Pancreas (tissue), 10 donors: ENCODE measurements around the gene CHST6. TPM values are rescaled to one million over a fixed set of nuclear protein-coding genes. Genes with fewer than 3 reads are reported as not detected.
"Not testable (repeated sequence)": the region's sequence is repeated elsewhere in the genome, so short reads cannot be mapped to it uniquely, and the experiment has no call there.

ENCODE experiments used
- ATAC-seq, 4 donors: fragments of 200-7000 bp; cut with Tn5 transposase; one replicate each; pipeline versions ENCODE4 v1.8.0 to v1.9.1; 2020; ENCODE audit warnings: mild to moderate bottlenecking in 4 of 4, moderate library complexity in 4 of 4
- DNase-seq, 6 donors: peaks; one replicate each; pipeline ENCODE4 v3.0.0-alpha.2; 2020
- FAIRE-seq: peaks from 2 replicates; lab custom pipeline; 2012; peaks lifted over from hg19 to GRCh38; lab: Jason Lieb, UNC
- H3K27ac ChIP-seq, 4 donors: fragments of 200-600 bp; sonication (generic); 1 replicate in 3 of 4; 2 replicates in 1 of 4; pipeline versions ENCODE4 v1.5.0 to v1.8.0; 2020
- H3K27me3 ChIP-seq, 4 donors: fragments of 200-600 bp; one replicate each; pipeline ENCODE4 v1.8.0; 2021
- H3K36me3 ChIP-seq, 3 donors: fragments of 200-600 bp; sonication (generic) in 1 of 3; one replicate each; pipeline versions ENCODE4 v1.5.0 to v1.8.0; 2020 to 2021
- H3K4me1 ChIP-seq, 3 donors: fragments of 200-600 bp; one replicate each; pipeline ENCODE4 v1.8.0; 2021
- H3K4me3 ChIP-seq, 4 donors: fragments of 200-600 bp; sonication (generic) in 2 of 4; one replicate each; pipeline versions ENCODE4 v1.5.0 to v1.8.0; 2020 to 2021
- H3K9me3 ChIP-seq, 4 donors: fragments of 200-600 bp; one replicate each; pipeline ENCODE4 v1.8.0; 2021
- CTCF ChIP-seq, 4 donors: fragments of 200-600 bp; sonication (generic) in 3 of 4; IDR thresholded peaks; one replicate each; pipeline versions ENCODE4 v1.5.0 to v1.8.0; 2021; ENCODE audit warnings: antibody characterized with exemption in 4 of 4
- WGBS, 2 donors: extraction: QIAGEN DNeasy Blood & Tissue Kit; methylation state at CpG; one replicate each; pipeline ENCODE4 v1.1.7; 2013; 5-methylcytosine and 5-hydroxymethylcytosine counted together
- intact Hi-C, 3 donors: fragments of 100-400 bp; cut with DNase I; formaldehyde crosslinking; loops; one replicate each; pipeline versions ENCODE4 v1.11.1 to v1.14.2; 2022
- polyA plus RNA-seq, 2 donors: library from polyadenylated mRNA; stranded (reverse); fragments of 200-250 nt; gene quantifications; one replicate each; pipeline ENCODE4 v1.2.3, GENCODE V29; 2013
- total RNA-seq, 6 donors: library from RNA; stranded (reverse); fragmentation: NEBNext Ultra II Directional in 4 of 6; extraction: Animal tissue kit (Norgen Biotek cat#: 25700) in 4 of 6; gene quantifications; one replicate each; pipeline versions ENCODE4 v1.2.1 to v1.2.4, GENCODE V29; 2021 to 2023
- donor health status: healthy with polysubstance abuse.
- donor health status: DM: no; HTN: no; CAD: no; lungs with moderate emphysema.
- donor health status: DM: no; HTN: no; CAD: no.
- donor health status: control.
- donor health status: control.
- donor health status: Bipolar disorder and iron deficiency.
- donor health status: DM: yes; HTN: yes; CAD: no.
- donor health status: DM: no; HTN: no; CAD: no.
- donor health status: DM: no; HTN: no; CAD: no.
- donor health status: DM: yes; HTN: yes; CAD: no.

Gene CHST6
- total and polyA plus RNA-seq, 8 donors = under 0.01 to 0.25 (median 0.11) TPM; not detected in 2

DNA sequence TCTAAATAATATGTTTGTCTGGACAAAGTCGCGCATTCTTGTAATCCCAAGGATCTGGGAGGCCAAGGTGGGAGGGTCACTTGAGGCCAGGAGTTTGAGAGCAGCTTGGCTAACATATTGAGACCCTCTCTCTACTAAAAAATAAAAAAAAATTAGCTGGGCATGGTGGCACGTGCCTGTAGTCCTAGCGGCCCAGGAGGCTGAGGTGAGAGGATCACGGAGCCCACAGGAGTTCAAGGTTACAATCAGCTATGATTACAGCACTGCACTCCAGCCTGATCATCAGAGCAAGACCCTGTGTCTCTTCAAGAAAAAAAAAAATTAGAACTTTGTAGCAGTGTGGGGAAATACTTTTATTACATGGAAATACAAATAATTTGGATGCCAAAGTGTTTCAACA lies 6.1 kb upstream of the CHST6 start:
- Histone ChIP-seq H3K27me3 (no peaks in the 10 kb centered on the region), H3K27ac (no peak overlapping the region), H3K4me1 (peaks cover 0 to 5% (median 3%) of the 10 kb centered on the region in 3 donors), H3K4me3 (no peak overlapping the region), H3K36me3 (no peaks in the 10 kb centered on the region), H3K9me3 (no peaks in the 10 kb centered on the region)
- FAIRE-seq (no peak), ATAC-seq (no peak), DNase-seq (no peak)
- intact Hi-C loops = no loop called here
- 68 to 71% methylated on average over 5 of the region's 5 CpGs for WGBS, 2 donors
- TF ChIP-seq CTCF (IDR thresholded peaks at IDR 0.05) = no peak

DNA sequence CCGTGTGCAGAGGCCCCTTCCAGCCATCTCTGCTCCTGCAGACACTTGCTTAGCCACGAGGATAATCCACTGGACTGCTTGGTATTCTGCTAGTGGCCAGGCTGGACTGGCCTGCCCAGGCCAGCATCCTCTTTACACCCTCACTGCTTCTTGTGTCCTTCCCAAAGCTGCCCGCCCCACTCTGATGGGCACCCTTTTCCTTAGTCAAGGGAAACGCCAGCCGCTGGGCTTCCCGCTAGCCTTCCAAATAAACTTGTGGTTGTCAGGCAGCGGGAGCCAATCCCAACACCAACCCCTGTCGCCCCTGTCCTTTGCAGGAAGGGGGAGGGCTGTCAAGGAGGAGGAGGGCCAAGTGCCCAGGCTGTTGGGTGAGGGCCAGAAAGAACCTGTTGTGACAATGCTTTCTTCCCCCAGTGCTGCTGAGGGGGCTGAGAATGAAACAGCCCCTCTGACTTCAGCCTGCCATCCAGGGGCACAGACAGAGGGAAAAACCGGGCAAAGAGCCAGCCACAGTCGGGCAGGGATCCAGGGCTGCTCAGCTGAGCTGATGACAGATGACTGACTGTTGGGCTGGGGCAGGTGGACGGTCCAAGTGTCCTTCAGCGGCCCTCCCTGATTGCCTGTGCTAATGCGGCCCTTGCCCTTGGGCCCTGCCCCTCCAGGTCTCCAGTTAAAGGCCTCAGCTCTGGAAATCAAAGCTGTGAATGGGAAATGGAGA lies 3.5 kb upstream of the CHST6 start:
- FAIRE-seq, H3K36me3 ChIP-seq, H3K9me3 ChIP-seq, H3K27ac ChIP-seq, H3K27me3 ChIP-seq, intact Hi-C loops, H3K4me3 ChIP-seq: not testable (repeated sequence)
- peak; percentile 39 to 88 (median 70) for DNase-seq
- ATAC-seq = peak; percentile 44 to 78 (median 68)
- WGBS, 2 donors = 22 to 30% methylated on average over 10 of the region's 13 CpGs
- peaks cover 0 to 10% (median 3%) of the 10 kb centered on the region in 3 donors for H3K4me1 ChIP-seq

DNA sequence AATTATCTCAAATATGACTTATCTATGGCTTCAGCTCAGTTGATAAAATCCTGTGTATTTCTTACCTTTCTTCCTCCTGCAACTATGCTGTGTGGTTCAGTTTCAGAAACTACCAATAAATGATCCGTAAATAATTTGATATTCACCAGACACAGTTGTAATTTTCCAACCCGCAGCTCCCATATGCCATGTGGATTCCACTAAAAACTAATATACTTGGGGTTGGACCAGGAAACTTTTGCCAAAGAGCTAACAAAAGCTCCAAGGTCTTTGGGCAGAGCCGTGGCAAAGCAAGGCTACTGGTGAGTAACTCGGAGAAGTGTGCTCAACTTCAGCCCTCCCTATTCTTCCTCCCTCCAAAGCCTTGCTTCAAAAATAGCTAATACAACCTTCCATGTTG lies 2.3 kb upstream of the CHST6 start:
- DNase-seq = peak in 4 of 6 donors; percentile 9 to 33 (median 20)
- no peaks in the 10 kb centered on the region for H3K9me3 ChIP-seq
- peak; percentile 55 to 75 (median 68) for ATAC-seq
- no peak for FAIRE-seq
- WGBS, 2 donors = 19 to 21% methylated on average over 4 of the region's 4 CpGs
- intact Hi-C loops = no loop called here
- H3K36me3 ChIP-seq = no peaks in the 10 kb centered on the region
- peaks cover 0 to 10% (median 3%) of the 10 kb centered on the region in 3 donors for H3K4me1 ChIP-seq
- no peak overlapping the region for H3K4me3 ChIP-seq
- no peaks in the 10 kb centered on the region for H3K27me3 ChIP-seq
- H3K27ac ChIP-seq = peak overlapping the region in 2 of 4 donors; percentile 16 to 24
- no peak for TF ChIP-seq CTCF (IDR thresholded peaks at IDR 0.05)

DNA sequence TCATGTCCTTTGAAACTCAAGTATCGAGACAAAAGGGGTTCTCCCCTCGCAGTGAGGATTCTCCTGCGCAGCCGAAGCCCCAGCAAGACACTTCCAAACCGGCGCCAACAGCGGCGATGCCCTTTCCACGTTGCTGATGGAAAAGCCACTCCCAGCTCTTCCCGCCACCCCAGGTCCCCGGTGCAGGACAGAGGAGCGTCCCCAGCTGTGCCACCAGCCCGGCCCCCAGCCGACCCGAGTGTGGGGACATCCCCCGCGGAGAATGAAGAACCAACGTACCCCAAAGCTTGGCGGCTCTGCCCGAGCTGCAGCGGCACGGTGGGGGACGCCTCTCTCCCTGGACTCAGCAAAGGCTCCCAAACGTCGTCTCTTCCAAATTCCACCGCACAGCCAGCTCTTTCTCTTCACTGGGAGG lies 573 bp downstream of the CHST6 start:
- H3K27me3 ChIP-seq = no peaks in the 10 kb centered on the region
- no peak overlapping the region for H3K27ac ChIP-seq
- no peak for TF ChIP-seq CTCF (IDR thresholded peaks at IDR 0.05)
- H3K4me3 ChIP-seq = peak overlapping the region in 3 of 4 donors; percentile 16 to 35 (median 23)
- intact Hi-C loops = no loop called here
- ATAC-seq = peak in 2 of 4 donors; percentile 3 to 10
- DNase-seq = no peak
- peaks cover 0 to 10% (median 3%) of the 10 kb centered on the region in 3 donors for H3K4me1 ChIP-seq
- FAIRE-seq = no peak
- 15 to 19% methylated on average over 26 of the region's 26 CpGs for WGBS, 2 donors
- H3K36me3 ChIP-seq = no peaks in the 10 kb centered on the region
- no peaks in the 10 kb centered on the region for H3K9me3 ChIP-seq

- H3K4me3 ChIP-seq = no peak overlapping the region
- 77 to 86% methylated on average over 5 of the region's 5 CpGs for WGBS, 2 donors
- H3K27me3 ChIP-seq = no peaks in the 10 kb centered on the region
- DNase-seq = peak in 1 of 6 donors; percentile 18
- no peak for ATAC-seq
- no peaks in the 10 kb centered on the region for H3K9me3 ChIP-seq
- H3K4me1 ChIP-seq = peaks cover 0 to 10% (median 3%) of the 10 kb centered on the region in 3 donors
- FAIRE-seq = no peak
- no peak for TF ChIP-seq CTCF (IDR thresholded peaks at IDR 0.05)
- intact Hi-C loops = no loop called here
- no peaks in the 10 kb centered on the region for H3K36me3 ChIP-seq
- H3K27ac ChIP-seq = no peak overlapping the region
These were observed 1.1 kb downstream of the CHST6 start for GRCh38 chr16:75494184-75494583.
